ENCODE measurements around the gene KDELR1. TPM values are rescaled to one million over a fixed set of nuclear protein-coding genes. Genes with fewer than 3 reads are reported as not detected.

KDELR1 gene
- total RNA-seq, 1 experiment from 2014 or later = 200 TPM

DNA sequence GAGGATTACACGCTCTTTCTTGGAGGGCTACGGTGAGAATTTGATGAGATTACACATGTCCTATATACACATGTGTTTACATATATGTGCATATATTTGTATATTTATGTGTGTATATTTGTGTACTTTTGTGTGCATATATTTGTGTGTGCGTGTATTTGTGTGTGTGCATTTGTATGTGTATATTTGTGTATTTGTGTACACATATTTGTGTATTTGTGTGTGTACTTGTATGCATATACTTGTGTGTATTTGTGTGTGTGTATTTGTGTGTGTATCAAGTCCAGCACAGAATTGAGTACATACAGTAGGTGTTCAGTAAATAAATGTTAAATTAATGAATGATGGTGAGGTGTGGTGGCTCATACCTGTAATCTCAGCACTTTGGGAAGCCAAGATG lies 29.4 kb downstream of the KDELR1 start:
- CTCF ChIA-PET = no interaction called here
- Histone ChIP-seq H3K27ac (ENCODE audit: low read depth, low read length, poor library complexity, severe bottlenecking) (no peak overlapping the region), H3K9me3 (ENCODE audit: low read depth, low read length, poor library complexity, severe bottlenecking) (no peaks in the 10 kb centered on the region), H3K4me3 (ENCODE audit: low read depth, low read length, poor library complexity, severe bottlenecking) (no peak overlapping the region), H3K4me1 (ENCODE audit: insufficient read depth, low read length, poor library complexity, severe bottlenecking) (peaks cover 9% of the 10 kb centered on the region), H3K36me3 (ENCODE audit: insufficient read depth, low read length, poor library complexity, severe bottlenecking) (no peaks in the 10 kb centered on the region), H3K27me3 (replicated peaks; ENCODE audit: insufficient read depth, low read depth, low read length, poor library complexity) (no peaks in the 10 kb centered on the region)
- POLR2A ChIA-PET (ENCODE audit: low non-redundant PET) = no interaction called here
- TF ChIP-seq EZH2 (IDR thresholded peaks at IDR 0.05; ENCODE audit: borderline replicate concordance, low read depth, low read length, poor library complexity, severe bottlenecking) = no peak
- TF ChIP-seq, protein P1, sequence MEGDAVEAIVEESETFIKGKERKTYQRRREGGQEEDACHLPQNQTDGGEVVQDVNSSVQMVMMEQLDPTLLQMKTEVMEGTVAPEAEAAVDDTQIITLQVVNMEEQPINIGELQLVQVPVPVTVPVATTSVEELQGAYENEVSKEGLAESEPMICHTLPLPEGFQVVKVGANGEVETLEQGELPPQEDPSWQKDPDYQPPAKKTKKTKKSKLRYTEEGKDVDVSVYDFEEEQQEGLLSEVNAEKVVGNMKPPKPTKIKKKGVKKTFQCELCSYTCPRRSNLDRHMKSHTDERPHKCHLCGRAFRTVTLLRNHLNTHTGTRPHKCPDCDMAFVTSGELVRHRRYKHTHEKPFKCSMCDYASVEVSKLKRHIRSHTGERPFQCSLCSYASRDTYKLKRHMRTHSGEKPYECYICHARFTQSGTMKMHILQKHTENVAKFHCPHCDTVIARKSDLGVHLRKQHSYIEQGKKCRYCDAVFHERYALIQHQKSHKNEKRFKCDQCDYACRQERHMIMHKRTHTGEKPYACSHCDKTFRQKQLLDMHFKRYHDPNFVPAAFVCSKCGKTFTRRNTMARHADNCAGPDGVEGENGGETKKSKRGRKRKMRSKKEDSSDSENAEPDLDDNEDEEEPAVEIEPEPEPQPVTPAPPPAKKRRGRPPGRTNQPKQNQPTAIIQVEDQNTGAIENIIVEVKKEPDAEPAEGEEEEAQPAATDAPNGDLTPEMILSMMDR (conservative IDR thresholded peaks at IDR 0.05; ENCODE audit: low read depth, low read length) = no peak
- BruUV-seq (replicated peaks) = TSS peak; percentile 56
- no peak for DNase-seq (ENCODE audit: low spot score)
- intact Hi-C loops (cut with micrococcal nuclease; ENCODE audit: unreplicated experiment) = no loop called here

DNA sequence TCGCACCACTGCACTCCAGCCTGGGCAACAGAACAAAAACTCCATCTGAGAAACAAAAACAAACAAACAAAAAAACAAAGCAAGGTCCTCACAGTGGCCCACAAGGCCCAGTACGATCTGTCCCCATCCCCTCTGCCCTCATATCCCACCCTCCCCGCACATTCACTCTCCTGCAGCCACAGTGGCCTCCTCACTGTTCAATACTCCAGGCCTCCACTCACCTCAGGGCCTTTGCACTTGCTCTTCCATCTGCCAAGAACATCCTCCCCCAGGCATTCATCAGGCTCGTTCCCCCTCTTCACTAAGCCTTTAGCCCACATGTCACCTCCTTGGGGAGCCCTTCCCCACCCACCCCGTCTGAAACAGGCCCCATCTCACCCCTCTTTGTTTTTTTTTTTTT lies 32.2 kb downstream of the KDELR1 start:
- intact Hi-C loops (cut with micrococcal nuclease; ENCODE audit: unreplicated experiment) = no loop called here
- Histone ChIP-seq H3K27ac (ENCODE audit: low read depth, low read length, poor library complexity, severe bottlenecking) (no peak overlapping the region), H3K4me1 (ENCODE audit: insufficient read depth, low read length, poor library complexity, severe bottlenecking) (peaks cover 5% of the 10 kb centered on the region), H3K27me3 (replicated peaks; ENCODE audit: insufficient read depth, low read depth, low read length, poor library complexity) (no peaks in the 10 kb centered on the region), H3K4me3 (ENCODE audit: low read depth, low read length, poor library complexity, severe bottlenecking) (no peak overlapping the region), H3K9me3 (ENCODE audit: low read depth, low read length, poor library complexity, severe bottlenecking) (no peaks in the 10 kb centered on the region), H3K36me3 (ENCODE audit: insufficient read depth, low read length, poor library complexity, severe bottlenecking) (no peaks in the 10 kb centered on the region)
- CTCF ChIA-PET = no interaction called here
- TF ChIP-seq EZH2 (IDR thresholded peaks at IDR 0.05; ENCODE audit: borderline replicate concordance, low read depth, low read length, poor library complexity, severe bottlenecking) = no peak
- TF ChIP-seq, protein P1 (conservative IDR thresholded peaks at IDR 0.05; ENCODE audit: low read depth, low read length) = no peak
- no TSS peak for BruUV-seq (replicated peaks)
- POLR2A ChIA-PET (ENCODE audit: low non-redundant PET) = no interaction called here
- no peak for DNase-seq (ENCODE audit: low spot score)

DNA sequence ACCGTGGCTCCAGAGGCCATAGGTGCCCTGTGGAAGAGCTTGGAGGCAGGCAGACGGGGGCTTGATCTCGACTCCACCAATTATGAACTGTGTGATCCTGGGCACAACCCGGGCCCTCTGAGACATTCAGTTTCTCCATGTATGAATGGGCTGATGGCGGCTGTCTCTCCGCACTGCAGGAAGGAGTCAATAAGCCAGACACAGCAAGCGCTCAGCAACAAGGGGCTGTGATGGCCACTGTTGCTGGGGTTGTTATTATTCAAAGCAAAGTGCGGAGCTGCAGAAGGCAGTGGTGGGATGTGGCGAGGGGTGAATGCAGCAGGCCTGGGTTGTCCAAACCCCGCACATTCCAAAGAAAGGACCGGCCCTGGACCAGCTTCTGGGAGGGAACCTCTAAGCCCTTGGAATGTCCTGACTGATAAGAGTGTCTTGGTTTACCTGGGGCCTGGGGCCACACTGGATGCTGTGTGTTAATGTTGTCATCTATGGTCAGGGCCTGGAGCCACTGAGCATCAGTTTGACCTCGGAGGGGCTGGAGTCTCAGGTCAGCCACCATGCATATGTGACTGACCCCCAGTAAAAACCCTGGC lies 35.9 kb downstream of the KDELR1 start:
- no TSS peak for BruUV-seq (replicated peaks)
- TF ChIP-seq EZH2 (IDR thresholded peaks at IDR 0.05; ENCODE audit: borderline replicate concordance, low read depth, low read length, poor library complexity, severe bottlenecking) = no peak
- TF ChIP-seq, protein P1 (conservative IDR thresholded peaks at IDR 0.05; ENCODE audit: low read depth, low read length) = no peak
- CTCF ChIA-PET = no interaction called here
- H3K27ac ChIP-seq (ENCODE audit: low read depth, low read length, poor library complexity, severe bottlenecking) = no peak overlapping the region
- intact Hi-C loops (cut with micrococcal nuclease; ENCODE audit: unreplicated experiment) = no loop called here
- no peak overlapping the region for H3K4me3 ChIP-seq (ENCODE audit: low read depth, low read length, poor library complexity, severe bottlenecking)
- H3K9me3 ChIP-seq (ENCODE audit: low read depth, low read length, poor library complexity, severe bottlenecking) = no peaks in the 10 kb centered on the region
- DNase-seq (ENCODE audit: low spot score) = no peak
- no peaks in the 10 kb centered on the region for H3K4me1 ChIP-seq (ENCODE audit: insufficient read depth, low read length, poor library complexity, severe bottlenecking)
- POLR2A ChIA-PET (ENCODE audit: low non-redundant PET) = no interaction called here
- H3K27me3 ChIP-seq (replicated peaks; ENCODE audit: insufficient read depth, low read depth, low read length, poor library complexity) = no peaks in the 10 kb centered on the region
- no peaks in the 10 kb centered on the region for H3K36me3 ChIP-seq (ENCODE audit: insufficient read depth, low read length, poor library complexity, severe bottlenecking)
